Stimulated activated CD8-positive, alpha-beta memory T cell treated with anti-CD3 and anti-CD28 coated beads, Interleukin-15, amount 100 ng/mL, for 1 hour (primary cell): ENCODE measurements around the gene ALPL.

ENCODE experiments used
- DNase-seq: peaks from one replicate; pipeline ENCODE4 v3.0.0-alpha.2; 2020; ENCODE audit warnings: low read depth

The ALPL gene

GRCh38 chr1:21598904-21599303, 89.7 kb downstream of the ALPL start:
- DNase-seq, result no peak

- no peak for DNase-seq
Measured at GRCh38 chr1:21599402-21599801, 90.2 kb downstream of the ALPL start.

GRCh38 chr1:21601278-21602048, 92.2 kb downstream of the ALPL start:
- DNase-seq, result no peak

- DNase-seq, result no peak
Measured at GRCh38 chr1:21603177-21604138, 94.2 kb downstream of the ALPL start.

- DNase-seq, result no peak
Measured at GRCh38 chr1:21604208-21604957, 95.2 kb downstream of the ALPL start.

- DNase-seq, result no peak
Measured at GRCh38 chr1:21605012-21605715, 95.9 kb downstream of the ALPL start.

GRCh38 chr1:21605964-21606705, 96.9 kb downstream of the ALPL start:
- DNase-seq, result no peak

GRCh38 chr1:21607549-21608529, 98.6 kb downstream of the ALPL start:
- DNase-seq, result no peak

GRCh38 chr1:21608798-21609197, 99.6 kb downstream of the ALPL start:
- DNase-seq, result no peak

- no peak for DNase-seq
Measured at GRCh38 chr1:21610027-21610426, 100.8 kb downstream of the ALPL start.

- no peak for DNase-seq
Measured at GRCh38 chr1:21610989-21611785, 102.0 kb downstream of the ALPL start.

GRCh38 chr1:21612057-21612456, 102.8 kb downstream of the ALPL start:
- no peak for DNase-seq

GRCh38 chr1:21613072-21613867, 104.0 kb downstream of the ALPL start:
- no peak for DNase-seq

GRCh38 chr1:21614419-21615115, 105.3 kb downstream of the ALPL start:
- no peak for DNase-seq

GRCh38 chr1:21616372-21616771, 107.1 kb downstream of the ALPL start:
- DNase-seq, result no peak

GRCh38 chr1:21617126-21617738, 108.0 kb downstream of the ALPL start:
- no peak for DNase-seq

GRCh38 chr1:21618059-21618458, 108.8 kb downstream of the ALPL start:
- DNase-seq, result no peak
